HS-27A (cell line): ENCODE measurements around the gene SLC6A13.
"Not testable (repeated sequence)": the region's sequence is repeated elsewhere in the genome, so short reads cannot be mapped to it uniquely, and the experiment has no call there.

Experiments used
- DNase-seq: peaks from one replicate; pipeline ENCODE4 v3.0.0-alpha.2; 2012; ENCODE audit warnings: low read depth, missing footprints

Gene SLC6A13

GRCh38 chr12:264269-264668 is 1.6 kb upstream of the SLC6A13 start:
- DNase-seq: no peak

GRCh38 chr12:263574-263973 is 938 bp upstream of the SLC6A13 start:
- peak; percentile 17 for DNase-seq

GRCh38 chr12:262113-262512 is 523 bp downstream of the SLC6A13 start:
- DNase-seq: no peak

- DNase-seq: no peak
These were observed 4.9 kb downstream of the SLC6A13 start for GRCh38 chr12:257521-258321.

- no peak for DNase-seq
These were observed 5.7 kb downstream of the SLC6A13 start for GRCh38 chr12:256958-257357.

- DNase-seq: no peak
These were observed 6.4 kb downstream of the SLC6A13 start for GRCh38 chr12:256225-256624.

GRCh38 chr12:254912-255311 is 7.7 kb downstream of the SLC6A13 start:
- DNase-seq: no peak

- no peak for DNase-seq
These were observed 8.6 kb downstream of the SLC6A13 start for GRCh38 chr12:254039-254438.

- no peak for DNase-seq
These were observed 9.4 kb downstream of the SLC6A13 start for GRCh38 chr12:253116-253831.

GRCh38 chr12:252636-253035 is 10.0 kb downstream of the SLC6A13 start:
- no peak for DNase-seq

- no peak for DNase-seq
These were observed 15.4 kb downstream of the SLC6A13 start for GRCh38 chr12:247271-247670.

- no peak for DNase-seq
These were observed 19.3 kb downstream of the SLC6A13 start for GRCh38 chr12:243381-243780.

GRCh38 chr12:242496-242895 is 20.1 kb downstream of the SLC6A13 start:
- no peak for DNase-seq

GRCh38 chr12:241266-241665 is 21.4 kb downstream of the SLC6A13 start:
- DNase-seq: no peak

GRCh38 chr12:240566-240965 is 22.1 kb downstream of the SLC6A13 start:
- no peak for DNase-seq

GRCh38 chr12:238736-239398 is 23.8 kb downstream of the SLC6A13 start:
- no peak for DNase-seq

GRCh38 chr12:238116-238515 is 24.5 kb downstream of the SLC6A13 start:
- no peak for DNase-seq

GRCh38 chr12:237026-237815 is 25.4 kb downstream of the SLC6A13 start:
- no peak for DNase-seq

- DNase-seq: no peak
These were observed 26.2 kb downstream of the SLC6A13 start for GRCh38 chr12:236445-236844.

GRCh38 chr12:235967-236366 is 26.7 kb downstream of the SLC6A13 start:
- not testable (repeated sequence) for DNase-seq

GRCh38 chr12:234891-235415 is 27.7 kb downstream of the SLC6A13 start:
- DNase-seq: no peak

GRCh38 chr12:234019-234418 is 28.6 kb downstream of the SLC6A13 start:
- no peak for DNase-seq
